Panc1 (cell line): Measurements from ENCODE around the gene TBC1D22A.

Experiments used
- CTCF ChIP-seq: fragments of 450-650 bp; IDR thresholded peaks from 2 replicates; pipeline ENCODE4 v1.5.1; 2017; ENCODE audit warnings: mild to moderate bottlenecking
- POLR2AphosphoS5 ChIP-seq: IDR thresholded peaks from 2 replicates; pipeline ENCODE4 v1.6.1; 2012; ENCODE audit warnings: mild to moderate bottlenecking, low read depth, low read length, moderate library complexity
- REST ChIP-seq, 2 experiments: IDR thresholded peaks; 2 replicates each; pipeline ENCODE4 v1.6.1; 2011 to 2012; ENCODE audit warnings: low read depth in 2 of 2, control low read depth in 1 of 2, low read length in 1 of 2, mild to moderate bottlenecking in 1 of 2, moderate library complexity in 1 of 2; ENCODE audit not compliant: insufficient read depth in 1 of 2

GRCh38 chr22:47154621-47155081 is 392.2 kb downstream of the TBC1D22A start:
- TF ChIP-seq CTCF (no peak), POLR2AphosphoS5 (no peak), REST (IDR thresholded peaks at IDR 0.05; ENCODE audit: insufficient read depth in 1 of 2, low read depth in 2 of 2, low read length in 1 of 2) (no peak)
